ENCODE data around the gene TMEM108.

Gene TMEM108

DNA sequence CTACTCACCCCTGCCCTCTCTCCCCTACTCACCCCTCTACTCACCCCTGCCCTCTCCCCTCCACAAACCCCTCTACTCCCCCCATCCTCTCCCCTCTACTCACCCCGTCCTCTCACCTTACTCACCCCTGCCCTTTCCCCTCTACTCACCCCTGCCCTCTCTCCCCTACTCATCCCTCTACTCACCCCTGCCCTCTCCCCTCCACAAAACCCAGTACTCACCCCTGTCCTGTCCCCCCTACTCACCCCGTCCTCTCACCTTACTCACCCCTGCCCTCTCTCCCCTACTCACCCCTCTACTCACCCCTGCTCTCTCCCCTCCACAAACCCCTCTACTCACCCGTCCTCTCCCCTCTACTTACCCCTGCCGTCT is 375.8 kb downstream of the TMEM108 start:
- DNase-seq (ENCODE audit: low read depth, low spot score): no peak

DNA sequence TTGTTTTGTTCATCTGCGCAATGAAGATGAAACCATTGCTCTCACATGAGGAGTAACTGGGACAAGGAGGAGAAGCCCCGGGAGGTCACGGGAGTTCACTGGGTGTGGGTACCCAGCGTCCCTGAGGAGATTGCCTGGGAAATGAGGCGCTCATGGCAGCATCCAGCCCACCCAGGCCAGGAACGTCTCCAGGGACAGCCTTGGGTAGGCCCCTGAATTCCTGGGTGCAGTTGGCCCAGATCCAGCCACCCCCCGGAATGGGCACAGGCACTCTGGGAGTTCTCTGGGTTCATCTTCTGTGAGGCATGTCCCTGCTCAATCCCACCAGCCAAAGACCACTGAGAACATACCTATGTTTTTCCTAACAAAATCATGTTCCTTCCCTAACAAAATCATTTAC is 380.2 kb downstream of the TMEM108 start:
- no peak for DNase-seq (ENCODE audit: low read depth, low spot score)

- DNase-seq (ENCODE audit: low read depth, low spot score): no peak
Observed at GRCh38 chr3:133419151-133419909, 381.1 kb downstream of the TMEM108 start.

DNA sequence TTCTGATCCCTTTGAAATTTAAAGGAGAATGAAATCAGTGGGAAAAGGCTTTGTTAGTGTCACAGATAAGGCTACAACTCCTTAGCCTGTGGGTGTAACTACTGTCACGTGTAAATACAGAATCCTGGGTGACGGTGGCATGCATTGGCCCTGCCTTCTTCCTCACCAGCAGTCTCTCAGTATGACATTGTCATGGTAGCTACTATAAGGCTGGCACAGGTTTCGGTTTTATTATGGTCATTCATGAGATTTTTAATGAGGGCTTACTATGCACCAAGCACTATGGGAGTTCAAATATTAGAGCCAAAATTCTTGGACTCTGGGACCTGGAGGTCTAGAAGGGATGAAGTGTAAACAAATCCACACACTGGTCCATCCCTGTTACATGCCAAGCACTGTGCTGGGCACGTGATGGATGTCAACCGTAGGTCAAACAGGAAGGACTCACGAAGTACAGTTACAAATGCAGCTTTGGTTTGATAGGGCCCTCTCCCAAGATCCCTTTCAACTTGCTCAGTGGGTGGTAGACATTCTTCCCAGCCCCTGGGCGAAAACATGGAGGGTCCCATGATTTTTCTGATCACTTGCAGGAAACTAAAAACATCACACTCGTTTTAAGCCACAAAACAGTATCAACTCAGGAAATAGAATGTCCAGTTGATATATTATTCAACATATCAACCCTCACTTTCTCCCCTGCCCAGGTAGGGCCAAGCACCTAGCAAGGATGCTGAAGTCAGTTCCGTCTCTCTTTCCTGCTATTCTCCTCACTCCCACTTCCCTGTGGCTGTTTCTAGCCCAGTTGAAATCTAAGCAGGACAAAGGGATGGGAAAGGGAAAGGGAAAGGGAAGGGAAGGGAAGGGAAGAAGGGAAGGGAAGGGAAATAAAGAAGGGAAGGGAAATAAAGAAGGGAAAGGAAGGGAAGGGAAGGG is 387.0 kb downstream of the TMEM108 start:
- no peak for DNase-seq (ENCODE audit: low read depth, low spot score)

DNA sequence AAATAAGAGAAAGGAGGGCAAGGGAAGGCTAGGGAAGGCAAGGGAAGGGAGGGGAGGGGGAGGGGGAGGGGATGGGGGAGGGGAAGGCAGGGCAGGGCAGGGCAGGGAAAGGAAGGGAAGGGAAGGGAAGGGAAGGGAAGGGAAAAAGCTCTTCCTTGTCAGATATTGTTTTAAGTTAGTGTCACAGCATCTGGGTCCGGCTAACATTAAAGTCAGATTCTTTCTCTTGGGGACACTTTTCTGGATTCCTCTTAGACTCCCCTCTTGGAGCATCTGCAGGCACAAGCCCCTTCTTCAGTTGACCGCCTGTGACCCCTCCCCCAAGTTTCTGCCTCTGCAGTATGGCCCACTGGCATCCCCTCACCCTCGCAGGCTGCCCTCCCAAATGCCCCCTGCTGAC is 387.7 kb downstream of the TMEM108 start:
- DNase-seq (ENCODE audit: low read depth, low spot score): no peak

GRCh38 chr3:133426721-133427120 is 388.5 kb downstream of the TMEM108 start:
- DNase-seq (ENCODE audit: low read depth, low spot score): no peak

- DNase-seq (ENCODE audit: low read depth, low spot score): no peak
Observed at GRCh38 chr3:133428552-133428951, 390.4 kb downstream of the TMEM108 start.

GRCh38 chr3:133429063-133429462 is 390.9 kb downstream of the TMEM108 start:
- no peak for DNase-seq (ENCODE audit: low read depth, low spot score)

- DNase-seq (ENCODE audit: low read depth, low spot score): no peak
Observed at GRCh38 chr3:133439563-133439962, 401.4 kb downstream of the TMEM108 start.

- no peak for DNase-seq (ENCODE audit: low read depth, low spot score)
Observed at GRCh38 chr3:133440652-133441051, 402.5 kb downstream of the TMEM108 start.

GRCh38 chr3:133441867-133442270 is 403.7 kb downstream of the TMEM108 start:
- DNase-seq (ENCODE audit: low read depth, low spot score): no peak

DNA sequence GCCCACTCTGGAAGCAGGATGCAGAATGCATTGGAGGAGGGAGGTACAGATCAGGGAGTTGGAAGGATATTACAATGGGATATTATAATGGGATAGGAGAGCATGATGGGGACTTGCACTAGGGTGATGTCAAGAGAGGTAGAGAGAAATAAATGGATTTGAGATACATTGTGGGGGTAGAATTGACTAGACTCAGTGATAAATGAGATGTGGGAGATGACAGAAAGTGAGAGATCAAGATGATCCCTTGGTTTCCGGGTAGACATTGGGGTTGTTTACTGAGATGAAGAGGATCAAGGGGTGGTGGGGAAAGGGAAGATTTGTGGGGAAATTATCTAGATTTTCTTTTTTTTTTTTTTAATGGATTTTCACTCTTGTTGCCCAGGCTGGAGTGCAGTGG is 404.3 kb downstream of the TMEM108 start:
- no peak for DNase-seq (ENCODE audit: low read depth, low spot score)

GRCh38 chr3:133443649-133444422 is 405.6 kb downstream of the TMEM108 start:
- DNase-seq (ENCODE audit: low read depth, low spot score): no peak

- DNase-seq (ENCODE audit: low read depth, low spot score): no peak
Observed at GRCh38 chr3:133444423-133444774, 406.2 kb downstream of the TMEM108 start.

- no peak for DNase-seq (ENCODE audit: low read depth, low spot score)
Observed at GRCh38 chr3:133445108-133445507, 406.9 kb downstream of the TMEM108 start.

All from activated naive CD8-positive, alpha-beta T cell treated with anti-CD3 and anti-CD28 coated beads, Interleukin-2, amount 50 U/mL, for 16 hours (primary cell).